ENCODE measurements around the gene CT55. TPM values are rescaled to one million over a fixed set of nuclear protein-coding genes. Genes with fewer than 3 reads are reported as not detected.

Gene CT55
- total RNA-seq, 2 donors from 2014 or later, result 0.24 TPM; not detected in 1

- Histone ChIP-seq H3K27ac (ENCODE audit: low read depth, low read length) (no peak overlapping the region), H3K4me1 (ENCODE audit: control insufficient read depth, insufficient read depth, low read length) (no peaks in the 10 kb centered on the region), H3K36me3 (ENCODE audit: control insufficient read depth, insufficient read depth, low read length) (no peaks in the 10 kb centered on the region), H3K4me3 (ENCODE audit: low read length) (no peak overlapping the region), H3K9ac (ENCODE audit: extremely low read depth, low read length, poor library complexity, severe bottlenecking) (no peak overlapping the region), H3K9me3 (ENCODE audit: control insufficient read depth, low read length) (no peaks in the 10 kb centered on the region), H3K27me3 (ENCODE audit: control insufficient read depth, insufficient read depth, low read length, poor library complexity, severe bottlenecking) (no peaks in the 10 kb centered on the region)
- H3K9me3 Mint-ChIP-seq, result peaks cover 53% of the 10 kb centered on the region
- no peak for DNase-seq
- H3K27ac Mint-ChIP-seq, result no peak overlapping the region
- TF ChIP-seq CTCF (conservative IDR thresholded peaks at IDR 0.05), result no peak
- H3K4me1 Mint-ChIP-seq, result no peaks in the 10 kb centered on the region
- WGBS, 2 experiments (ENCODE audit: insufficient coverage in 1 of 2, insufficient read length in 1 of 2), result 90 to 91% methylated on average over 2 to 3 of the region's 3 CpGs
- no peaks in the 10 kb centered on the region for H3K36me3 Mint-ChIP-seq (ENCODE audit: low read depth)
- H3K27me3 Mint-ChIP-seq (ENCODE audit: insufficient read depth), result peaks cover 15% of the 10 kb centered on the region
- no peak overlapping the region for H3K4me3 Mint-ChIP-seq
Observed at GRCh38 chrX:135109554-135109953, 61.6 kb downstream of the CT55 start.

Other genes with a start within 250 kb of the CT55 start
- gene SMIM10, start 180.4 kb downstream of the CT55 start, total RNA-seq, result 1 to 10 TPM; 1.2 to 2.7 TPM
- 1 to 10 TPM; 8.6 to 8.8 TPM for gene RTL8B, start 148.9 kb downstream of the CT55 start, total RNA-seq
- 100 to 1,000 TPM in 1 of 2 donors, 10 to 100 TPM in 1; 88.1 to 107 TPM for gene RTL8C, start 139.0 kb downstream of the CT55 start, total RNA-seq
- gene RTL8A, start 119.3 kb downstream of the CT55 start, total RNA-seq, result 10 to 100 TPM; 33.6 to 42.3 TPM
- 1 to 10 TPM; 5.1 to 7.5 TPM for gene SMIM10L2B, start 72.7 kb downstream of the CT55 start, total RNA-seq
- gene ETDB, start 50.9 kb downstream of the CT55 start, total RNA-seq, result not detected
- not detected for gene ETDA, start 80.7 kb upstream of the CT55 start, total RNA-seq
- not detected for gene ETDC, start 138.1 kb upstream of the CT55 start, total RNA-seq
- 1 to 10 TPM; 3.6 to 6.0 TPM for gene ZNF75D, start 172.7 kb upstream of the CT55 start, total RNA-seq
- gene ZNF449, start 173.4 kb upstream of the CT55 start, total RNA-seq, result 10 to 100 TPM in 1 of 2 donors, 1 to 10 TPM in 1; 8.5 to 12.8 TPM

Data from endodermal cell (in vitro differentiated cells).